ENCODE measurements around the gene LRRIQ1. TPM values are rescaled to one million over a fixed set of nuclear protein-coding genes. Genes with fewer than 3 reads are reported as not detected.

Gene LRRIQ1
- total RNA-seq, 1 donor from 2014 or later = 0.22 TPM

DNA sequence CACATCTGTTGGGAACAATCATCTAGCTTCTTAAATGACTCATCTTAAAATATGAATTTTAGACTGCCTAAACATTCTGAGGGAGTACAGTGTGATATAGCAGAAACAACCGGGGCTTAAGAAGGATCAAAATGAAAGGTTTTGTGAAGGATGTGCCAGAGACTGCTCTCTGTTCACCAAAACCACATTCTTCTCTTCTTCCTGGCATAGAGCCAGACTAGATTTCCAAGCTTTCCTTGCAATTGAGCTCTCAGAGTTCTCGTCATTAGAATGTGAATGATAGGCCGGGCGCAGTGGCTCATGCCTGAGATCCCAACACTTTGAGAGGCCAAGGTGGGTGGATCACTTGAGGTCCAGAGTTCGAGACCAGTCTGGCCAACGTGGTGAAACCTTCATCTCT is 94.5 kb downstream of the LRRIQ1 start:
- TF ChIP-seq, protein P1, sequence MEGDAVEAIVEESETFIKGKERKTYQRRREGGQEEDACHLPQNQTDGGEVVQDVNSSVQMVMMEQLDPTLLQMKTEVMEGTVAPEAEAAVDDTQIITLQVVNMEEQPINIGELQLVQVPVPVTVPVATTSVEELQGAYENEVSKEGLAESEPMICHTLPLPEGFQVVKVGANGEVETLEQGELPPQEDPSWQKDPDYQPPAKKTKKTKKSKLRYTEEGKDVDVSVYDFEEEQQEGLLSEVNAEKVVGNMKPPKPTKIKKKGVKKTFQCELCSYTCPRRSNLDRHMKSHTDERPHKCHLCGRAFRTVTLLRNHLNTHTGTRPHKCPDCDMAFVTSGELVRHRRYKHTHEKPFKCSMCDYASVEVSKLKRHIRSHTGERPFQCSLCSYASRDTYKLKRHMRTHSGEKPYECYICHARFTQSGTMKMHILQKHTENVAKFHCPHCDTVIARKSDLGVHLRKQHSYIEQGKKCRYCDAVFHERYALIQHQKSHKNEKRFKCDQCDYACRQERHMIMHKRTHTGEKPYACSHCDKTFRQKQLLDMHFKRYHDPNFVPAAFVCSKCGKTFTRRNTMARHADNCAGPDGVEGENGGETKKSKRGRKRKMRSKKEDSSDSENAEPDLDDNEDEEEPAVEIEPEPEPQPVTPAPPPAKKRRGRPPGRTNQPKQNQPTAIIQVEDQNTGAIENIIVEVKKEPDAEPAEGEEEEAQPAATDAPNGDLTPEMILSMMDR (IDR thresholded peaks at IDR 0.05; ENCODE audit: borderline replicate concordance) = no peak
- Histone ChIP-seq H3K4me3 (no peak overlapping the region), H3K27me3 (ENCODE audit: low read depth) (no peaks in the 10 kb centered on the region), H3K4me1 (no peaks in the 10 kb centered on the region), H3K27ac (replicated peaks) (no peak overlapping the region), H3K36me3 (no peaks in the 10 kb centered on the region), H3K9me3 (replicated peaks) (no peaks in the 10 kb centered on the region)
- DNase-seq = no peak
- intact Hi-C loops (cut with micrococcal nuclease) = no loop called here

DNA sequence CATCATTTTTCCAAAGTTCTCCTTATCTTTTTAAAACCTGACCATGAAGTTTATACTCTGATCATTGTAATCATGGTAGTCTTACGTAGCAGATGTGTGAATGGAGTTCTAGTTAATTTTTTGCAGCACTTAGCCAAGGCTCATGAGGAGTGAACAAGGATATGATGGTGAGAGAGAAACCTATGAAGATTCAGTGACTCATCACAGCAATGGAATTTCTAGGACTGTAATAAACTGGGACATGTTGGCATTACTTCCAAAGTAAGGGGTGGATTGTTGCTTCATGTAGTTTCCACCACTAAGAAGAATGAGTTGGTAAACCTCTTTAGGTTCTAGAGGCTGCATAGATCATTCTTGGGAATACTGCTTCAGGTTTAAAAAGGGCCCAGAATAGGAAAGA is 102.7 kb downstream of the LRRIQ1 start:
- TF ChIP-seq, protein P1 (IDR thresholded peaks at IDR 0.05; ENCODE audit: borderline replicate concordance) = no peak
- Histone ChIP-seq H3K27me3 (ENCODE audit: low read depth) (no peaks in the 10 kb centered on the region), H3K27ac (replicated peaks) (no peak overlapping the region), H3K9me3 (replicated peaks) (no peaks in the 10 kb centered on the region), H3K4me3 (no peak overlapping the region), H3K36me3 (no peaks in the 10 kb centered on the region), H3K4me1 (no peaks in the 10 kb centered on the region)
- intact Hi-C loops (cut with micrococcal nuclease) = no loop called here
- DNase-seq = no peak

DNA sequence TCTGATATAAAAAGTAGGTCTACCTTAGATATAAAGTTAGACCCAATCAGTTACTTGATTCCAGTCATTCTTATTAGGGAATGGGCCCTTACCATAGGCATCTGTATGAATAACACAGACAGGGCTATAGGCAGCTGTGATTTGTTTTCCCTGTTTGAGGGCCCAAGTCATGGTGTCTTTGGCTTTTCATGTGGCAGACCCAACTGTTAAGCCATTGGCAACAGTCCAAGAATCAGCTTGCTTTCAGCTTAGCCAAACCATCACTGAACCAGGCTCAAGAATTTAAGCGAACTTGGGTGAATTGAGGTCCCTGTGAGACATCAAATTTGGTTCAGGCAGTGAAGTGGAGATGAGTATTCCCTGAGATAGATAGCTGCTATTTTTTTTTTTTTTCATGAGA is 111.2 kb downstream of the LRRIQ1 start:
- Histone ChIP-seq H3K36me3 (no peaks in the 10 kb centered on the region), H3K4me1 (no peaks in the 10 kb centered on the region), H3K9me3 (replicated peaks) (no peaks in the 10 kb centered on the region), H3K27me3 (ENCODE audit: low read depth) (no peaks in the 10 kb centered on the region), H3K27ac (replicated peaks) (no peak overlapping the region), H3K4me3 (no peak overlapping the region)
- DNase-seq = no peak
- TF ChIP-seq, protein P1 (IDR thresholded peaks at IDR 0.05; ENCODE audit: borderline replicate concordance) = no peak
- intact Hi-C loops (cut with micrococcal nuclease) = no loop called here

DNA sequence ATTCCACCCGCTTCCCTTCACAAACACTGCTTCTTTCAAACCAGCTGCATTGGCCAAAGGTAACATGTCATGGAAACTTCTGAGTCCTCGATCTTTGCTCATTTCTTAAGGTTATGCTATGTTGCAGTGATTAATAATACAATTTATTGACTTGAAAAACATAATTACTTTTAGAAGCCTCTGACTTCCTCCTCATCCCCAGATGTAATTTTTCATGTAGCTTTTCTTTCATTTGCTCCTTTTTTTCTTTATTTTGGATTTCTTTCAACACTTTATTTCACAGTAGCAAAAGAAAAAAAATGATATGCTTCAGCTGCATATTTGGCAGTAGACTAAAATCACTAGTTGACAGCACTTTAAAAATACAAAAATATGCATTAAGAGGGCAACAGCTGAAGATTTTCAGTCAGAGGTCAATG is 116.2 kb downstream of the LRRIQ1 start:
- Histone ChIP-seq H3K27me3 (ENCODE audit: low read depth) (no peaks in the 10 kb centered on the region), H3K9me3 (replicated peaks) (no peaks in the 10 kb centered on the region)
- intact Hi-C loops (cut with micrococcal nuclease) = no loop called here

DNA sequence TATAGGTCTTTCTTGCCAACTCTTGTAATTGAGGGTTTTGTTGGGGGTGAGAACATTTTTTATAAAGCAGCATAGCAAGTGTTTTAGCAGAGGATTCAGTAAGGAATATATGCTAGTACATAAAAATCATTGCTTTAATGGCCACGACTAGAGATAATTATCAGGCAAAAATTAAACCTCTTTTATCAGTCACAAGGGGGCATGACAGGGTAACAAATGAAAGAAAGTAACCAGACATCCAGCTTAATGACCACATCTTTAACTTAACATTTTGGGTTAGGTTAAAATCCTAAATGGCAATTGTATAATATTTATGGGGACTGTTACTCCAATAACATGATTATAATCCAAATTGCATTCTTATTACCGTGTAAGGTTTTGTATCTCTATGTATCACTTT is 119.6 kb downstream of the LRRIQ1 start:
- intact Hi-C loops (cut with micrococcal nuclease) = no loop called here
- no peaks in the 10 kb centered on the region for H3K27me3 ChIP-seq (ENCODE audit: low read depth)
- DNase-seq = no peak
- TF ChIP-seq, protein P1 (IDR thresholded peaks at IDR 0.05; ENCODE audit: borderline replicate concordance) = no peak
- no peaks in the 10 kb centered on the region for H3K36me3 ChIP-seq
- no peak overlapping the region for H3K4me3 ChIP-seq
- H3K9me3 ChIP-seq (replicated peaks) = no peaks in the 10 kb centered on the region
- H3K27ac ChIP-seq (replicated peaks) = no peak overlapping the region
- no peaks in the 10 kb centered on the region for H3K4me1 ChIP-seq

More for the DNA sequence above, 116.2 kb downstream of the LRRIQ1 start:
- TF ChIP-seq, protein P1 (IDR thresholded peaks at IDR 0.05; ENCODE audit: borderline replicate concordance) = no peak
- DNase-seq = no peak
- no peaks in the 10 kb centered on the region for H3K4me1 ChIP-seq
- H3K36me3 ChIP-seq = no peaks in the 10 kb centered on the region
- H3K27ac ChIP-seq (replicated peaks) = no peak overlapping the region
- no peak overlapping the region for H3K4me3 ChIP-seq

DNA sequence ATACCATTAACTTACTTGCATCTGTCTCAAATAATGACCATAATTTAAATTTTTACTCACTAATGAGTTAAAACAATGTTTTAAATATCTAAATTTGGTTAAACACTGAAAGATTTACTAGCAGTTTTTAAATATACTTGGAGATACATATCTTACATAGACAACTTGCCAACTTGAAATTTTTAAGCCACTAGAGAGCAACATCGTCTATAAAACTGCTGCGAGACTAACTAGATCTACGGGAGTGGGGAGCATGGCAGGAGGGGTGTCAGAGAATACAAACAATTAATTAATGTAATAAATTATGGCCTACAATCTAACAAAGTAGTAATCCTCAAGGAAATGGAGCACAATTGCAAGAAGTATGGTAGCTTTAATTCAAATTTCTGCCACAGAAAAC is 120.4 kb downstream of the LRRIQ1 start:
- Histone ChIP-seq H3K4me1 (no peaks in the 10 kb centered on the region), H3K36me3 (no peaks in the 10 kb centered on the region), H3K27me3 (ENCODE audit: low read depth) (no peaks in the 10 kb centered on the region), H3K9me3 (replicated peaks) (no peaks in the 10 kb centered on the region), H3K27ac (replicated peaks) (no peak overlapping the region), H3K4me3 (no peak overlapping the region)
- no peak for DNase-seq
- TF ChIP-seq, protein P1 (IDR thresholded peaks at IDR 0.05; ENCODE audit: borderline replicate concordance) = no peak
- intact Hi-C loops (cut with micrococcal nuclease) = no loop called here
